Lung microvascular endothelial cell (primary cell): ENCODE measurements around the gene TMEM179. TPM values are rescaled to one million over a fixed set of nuclear protein-coding genes. Genes with fewer than 3 reads are reported as not detected.
A peak's percentile ranks its signal among the peaks of the same experiment; 100 is the strongest.

ENCODE experiments used
- DNase-seq, 2 donors: peaks; one replicate each; pipeline versions ENCODE4 v3.0.0 to v3.0.0-alpha.2; 2010; ENCODE audit warnings: low read depth in 2 of 2
- total RNA-seq: library from RNA; depleted of rRNA; stranded (reverse); fragments of >200 nt; gene quantifications from 2 replicates; pipeline ENCODE4 v1.2.1, GENCODE V29; 2014

The TMEM179 gene
- total RNA-seq, 1 donor from 2014 or later, result not detected

DNA sequence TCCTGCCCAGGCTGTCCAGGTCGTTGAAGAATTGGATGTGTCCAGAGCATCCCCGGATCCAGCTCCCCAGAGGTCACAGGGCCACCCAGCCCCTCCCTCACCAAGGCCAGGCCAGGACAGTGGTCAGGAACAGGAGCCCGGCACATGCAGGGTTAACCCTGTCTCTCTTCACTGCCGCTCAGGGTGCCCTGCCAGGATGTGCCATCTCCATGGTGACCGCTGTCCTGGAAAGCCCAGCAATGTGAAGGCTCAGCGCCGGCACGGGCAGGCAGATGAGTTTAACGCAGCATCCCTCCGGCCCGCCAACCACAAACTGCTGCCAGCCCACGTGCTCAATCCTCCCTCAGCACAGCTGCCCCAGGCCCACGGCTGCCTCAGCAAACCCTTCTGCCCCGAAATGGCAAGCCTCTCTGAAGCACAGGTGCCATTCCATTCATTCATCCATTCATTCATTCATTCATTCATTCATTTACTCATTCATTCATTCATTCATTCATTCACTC lies 4.4 kb downstream of the TMEM179 start:
- peak in 1 of 2 donors; percentile 27 for DNase-seq

DNA sequence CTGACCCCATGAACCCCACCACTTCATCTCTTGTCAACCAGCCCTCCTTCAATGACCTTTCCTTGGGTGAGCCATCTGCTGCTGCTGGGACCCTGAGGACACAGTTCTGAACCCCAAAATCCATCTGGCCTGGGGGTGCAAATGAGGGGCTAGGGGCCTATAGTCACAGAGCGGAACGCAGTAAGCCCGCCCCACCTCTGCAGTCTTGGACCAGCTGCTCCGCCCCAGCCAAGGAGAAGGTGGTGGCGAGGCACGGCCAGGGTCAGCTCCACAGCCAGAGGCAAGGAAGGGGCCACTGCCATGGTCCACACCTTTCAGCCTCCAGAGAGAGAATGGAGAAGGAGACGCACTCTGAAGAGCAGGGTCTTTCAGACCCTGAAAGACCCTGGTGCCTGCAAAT lies 5.1 kb downstream of the TMEM179 start:
- no peak for DNase-seq

DNA sequence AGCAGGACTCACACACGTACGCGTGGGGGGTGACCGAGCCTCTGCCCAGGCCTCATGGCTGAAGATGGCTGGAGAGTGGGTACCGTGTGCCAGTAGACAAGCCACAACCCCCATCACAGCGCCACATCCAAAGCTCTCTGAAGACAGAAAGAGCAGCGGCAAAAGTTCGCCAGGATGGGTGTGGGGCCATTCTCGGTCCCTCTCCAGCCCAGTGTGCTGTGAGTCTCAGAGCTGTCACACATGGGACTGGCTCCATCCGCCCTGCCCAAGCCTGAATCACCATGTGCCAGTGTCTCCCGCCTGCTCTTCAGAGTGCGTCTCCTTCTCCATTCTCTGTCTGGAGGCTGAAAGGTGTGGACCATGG lies 5.7 kb downstream of the TMEM179 start:
- no peak for DNase-seq

DNA sequence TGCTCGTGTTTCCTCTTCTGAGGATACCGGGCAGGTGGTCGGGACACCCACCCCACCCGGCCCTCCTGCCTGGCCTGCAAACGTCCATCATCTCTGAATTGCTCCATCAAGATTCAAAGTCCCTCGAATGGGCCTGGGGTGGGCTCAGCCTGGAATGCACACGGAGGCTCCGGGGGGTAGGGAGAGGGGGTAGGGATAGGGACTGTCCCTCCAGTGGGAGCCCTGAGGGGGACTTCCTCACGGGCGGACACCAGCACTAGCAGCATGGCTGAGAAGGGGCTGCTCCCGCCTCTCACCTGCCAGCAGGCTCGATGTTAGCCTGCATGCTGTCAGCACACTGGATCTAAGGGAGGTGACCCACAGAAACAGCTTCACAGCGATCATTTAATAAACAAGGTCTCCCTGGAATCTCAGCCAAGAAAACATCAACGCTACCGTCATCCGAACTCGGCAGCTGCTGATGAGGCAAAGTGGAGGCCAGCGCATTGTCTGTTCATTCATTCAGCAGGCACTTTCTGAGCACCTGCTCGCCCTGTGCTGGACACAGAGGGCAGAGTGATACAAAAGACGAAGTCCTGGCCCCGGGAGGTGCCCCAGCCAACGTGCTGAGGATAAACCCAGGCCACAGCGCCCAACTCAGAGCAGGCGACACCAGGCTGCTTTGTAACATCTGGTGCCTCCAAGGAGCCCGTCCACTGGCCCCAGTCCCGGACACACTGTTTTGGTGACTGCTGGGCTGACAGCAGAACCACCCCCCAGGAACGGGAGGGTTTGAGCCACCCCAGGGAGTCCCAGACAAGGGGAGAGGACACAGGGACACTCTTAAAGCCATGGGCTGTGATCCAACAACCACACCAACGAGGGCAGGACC lies 6.3 kb downstream of the TMEM179 start:
- peak in 1 of 2 donors; percentile 42 for DNase-seq

DNA sequence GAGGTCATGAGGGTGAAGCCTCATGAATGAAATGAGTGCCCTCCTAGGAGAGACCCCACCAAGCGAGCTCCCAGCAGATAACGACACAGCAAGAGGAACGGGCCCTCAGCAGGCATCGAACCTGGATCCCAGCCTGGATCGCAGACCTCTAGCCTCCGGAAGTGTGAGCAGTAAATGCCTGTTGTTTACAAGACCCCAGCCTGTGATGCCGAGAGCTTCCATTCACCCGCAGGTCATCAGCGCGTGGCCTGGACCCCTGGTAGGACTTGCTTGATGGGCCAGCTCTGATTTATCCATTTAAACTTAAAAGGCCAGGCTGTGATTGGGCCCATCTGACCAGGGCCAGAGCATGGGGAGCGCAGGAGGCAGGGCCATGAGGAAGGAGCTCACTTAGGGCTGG lies 7.0 kb downstream of the TMEM179 start:
- DNase-seq, result no peak

DNA sequence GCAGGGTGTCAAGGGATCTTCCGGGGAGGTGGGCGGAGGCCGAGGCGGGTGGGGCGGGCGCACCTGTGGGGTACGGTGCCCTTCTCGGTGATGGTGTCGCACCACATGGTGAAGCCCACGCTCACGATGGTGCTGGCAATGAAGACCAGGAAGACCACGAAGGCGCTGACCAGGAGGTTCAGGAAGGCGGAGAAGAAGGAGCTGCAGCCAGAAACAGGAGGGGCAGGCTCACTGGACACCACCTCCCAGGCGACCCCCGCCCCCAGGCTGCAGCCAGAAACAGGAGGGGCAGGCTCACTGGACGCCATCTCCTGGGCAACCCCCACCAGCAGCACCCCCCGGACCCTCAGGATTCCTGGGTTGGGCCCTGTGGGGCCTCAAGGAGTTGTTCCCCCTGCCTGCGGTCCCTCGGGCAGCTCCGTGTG lies 7.6 kb downstream of the TMEM179 start:
- no peak for DNase-seq

DNA sequence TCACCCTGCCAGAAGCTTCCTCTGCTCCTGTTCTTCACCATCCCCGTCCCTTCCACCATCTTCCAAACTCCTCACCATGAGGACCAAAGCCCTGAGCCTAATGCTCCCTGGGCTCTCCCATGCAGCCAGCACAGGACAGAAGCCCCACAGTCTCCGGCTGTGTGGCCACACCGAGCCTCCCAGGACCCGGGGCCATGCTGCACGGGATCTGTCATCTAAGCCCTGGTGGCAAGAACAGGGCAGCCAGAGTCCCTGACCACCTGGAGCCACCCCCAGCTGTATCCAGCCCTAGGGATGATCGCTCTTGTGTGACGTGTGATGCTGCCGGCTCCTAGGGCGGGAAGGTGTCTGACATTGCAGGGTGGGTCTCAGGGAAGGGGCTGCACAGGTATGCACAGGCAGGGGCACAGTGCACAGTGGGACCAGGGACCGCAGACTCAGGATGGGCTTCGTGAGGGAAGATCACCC lies 8.1 kb downstream of the TMEM179 start:
- no peak for DNase-seq

DNA sequence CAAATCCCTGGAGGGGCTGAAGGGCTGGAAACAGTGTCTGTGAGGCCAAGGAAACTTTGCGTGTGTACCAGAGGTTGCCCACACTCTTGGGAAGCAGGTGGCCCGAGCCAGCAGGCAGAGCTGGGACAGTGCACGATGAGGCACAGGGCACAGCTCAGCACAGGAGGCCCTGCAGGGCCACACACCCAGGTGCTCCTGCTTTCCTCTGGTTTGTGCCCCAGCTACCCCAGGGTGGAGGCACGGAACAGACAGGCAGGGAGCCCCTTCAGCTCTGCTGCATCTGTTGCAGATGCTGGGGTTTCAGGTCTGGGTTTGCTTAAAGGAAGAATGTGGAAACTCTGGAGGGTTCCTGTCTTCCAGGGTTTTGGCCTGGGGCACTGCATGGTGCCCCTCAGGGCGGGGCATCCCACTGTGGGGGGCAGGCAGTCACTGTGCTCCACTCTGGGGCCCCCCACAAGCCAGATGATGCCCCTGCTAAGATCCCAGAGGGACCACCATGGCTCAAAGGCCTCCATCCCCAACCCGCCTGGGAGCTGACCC lies 8.6 kb downstream of the TMEM179 start:
- no peak for DNase-seq

DNA sequence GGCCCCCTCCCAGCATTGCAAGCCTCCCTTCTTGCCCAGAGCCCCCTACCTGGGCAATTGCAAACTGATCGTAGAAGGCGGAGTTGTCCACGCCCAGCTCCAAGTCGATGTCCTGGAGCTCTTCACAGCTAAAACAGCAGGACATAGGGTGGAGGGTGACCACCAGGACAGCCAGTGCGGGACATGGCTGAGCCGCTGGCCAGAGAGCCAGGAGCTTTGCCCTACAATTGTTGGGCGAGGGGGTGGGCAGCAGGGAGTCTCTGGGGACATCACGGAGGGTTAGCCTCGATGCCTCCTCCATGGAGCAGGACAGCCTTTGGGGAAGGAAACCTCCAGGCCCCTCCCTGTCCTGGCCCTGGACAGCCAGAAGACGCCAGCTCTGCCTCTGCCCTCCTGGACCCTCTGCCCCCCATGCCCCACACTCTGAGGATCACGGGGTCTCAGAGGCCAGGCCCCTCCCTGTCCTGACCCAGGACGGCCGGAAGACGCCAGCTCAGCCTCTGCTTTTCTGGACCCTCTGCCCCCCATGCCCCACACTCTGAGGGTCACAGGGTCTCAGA lies 9.4 kb downstream of the TMEM179 start:
- no peak for DNase-seq

DNA sequence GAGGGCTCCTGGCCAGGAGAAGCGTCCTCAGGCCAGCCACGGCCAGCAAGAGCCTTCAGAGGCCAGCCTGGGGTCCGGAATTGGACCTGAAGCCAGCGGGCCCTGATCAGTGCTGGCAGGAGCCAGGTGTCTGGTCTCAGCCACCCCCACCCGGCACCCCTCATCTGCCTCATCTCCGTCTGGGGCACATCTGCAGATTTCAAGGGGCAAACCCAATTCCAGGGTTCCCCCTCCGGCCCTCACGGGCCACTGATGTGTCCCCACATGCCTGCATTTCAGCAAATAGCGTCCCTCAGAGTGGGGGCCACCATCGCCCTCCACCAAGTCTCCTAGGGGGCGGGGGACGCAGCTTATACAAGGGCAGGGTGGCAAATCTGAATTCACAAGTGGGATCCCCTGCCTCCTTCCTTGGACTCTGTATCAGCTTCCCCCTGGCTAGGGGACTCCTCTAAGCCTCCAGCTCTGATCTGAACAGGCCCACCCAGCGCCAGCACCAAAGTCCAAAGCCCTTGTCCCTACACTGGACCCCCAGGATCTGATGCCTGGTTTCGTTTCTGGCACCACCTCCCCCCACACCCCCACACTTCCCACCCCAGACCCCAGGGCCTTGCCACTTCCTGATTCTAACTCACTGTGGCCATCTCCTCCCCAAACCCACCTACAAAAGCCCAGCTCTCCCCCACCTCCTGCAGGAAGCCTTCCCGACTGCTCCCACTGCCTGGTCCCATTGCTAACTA lies 10.1 kb downstream of the TMEM179 start:
- DNase-seq, result no peak

DNA sequence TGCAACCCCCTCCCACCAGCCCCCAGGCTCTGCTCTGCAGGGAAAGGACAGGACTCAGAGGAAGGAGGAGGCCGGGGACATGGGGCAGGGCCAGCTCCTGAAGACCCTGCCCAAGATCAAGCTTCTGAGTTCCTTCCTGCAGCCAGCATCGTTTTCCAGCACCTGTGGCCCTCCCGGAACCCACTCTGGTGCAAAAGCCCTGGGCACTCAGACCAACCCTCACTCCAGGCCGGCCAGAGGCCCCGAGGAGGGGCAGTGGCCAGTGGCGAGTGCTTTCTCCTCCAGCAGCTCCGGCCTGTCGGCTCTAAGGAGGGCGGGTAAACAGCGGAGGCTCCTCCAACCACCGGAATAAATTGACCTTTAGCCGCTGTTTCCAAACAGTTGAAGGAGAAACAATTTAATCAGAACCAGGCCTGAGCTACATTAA lies 10.8 kb downstream of the TMEM179 start:
- DNase-seq, result no peak

DNA sequence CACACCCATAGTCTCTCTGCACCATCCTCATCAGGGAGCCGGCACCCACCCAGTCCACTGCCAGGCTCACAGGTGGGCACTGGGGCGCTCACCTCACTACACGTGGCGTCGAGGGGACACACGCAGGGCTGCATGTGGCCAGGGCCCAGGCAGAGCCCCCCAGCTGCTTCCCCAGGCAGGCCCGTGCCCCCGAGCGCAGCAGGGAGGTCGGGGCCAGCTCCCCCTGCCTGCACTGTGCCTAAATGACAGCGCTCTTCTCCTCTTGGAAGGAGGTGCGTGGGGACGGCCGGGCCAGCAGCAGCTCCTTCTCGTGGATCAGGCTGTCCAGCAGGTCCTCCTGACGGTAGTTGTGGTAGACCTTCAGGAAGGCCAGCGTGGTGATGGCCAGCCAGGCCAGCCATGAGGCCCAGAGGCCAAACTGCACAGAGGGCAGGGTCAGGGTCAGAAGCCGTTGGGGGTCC lies 11.3 kb downstream of the TMEM179 start:
- DNase-seq, result no peak

DNA sequence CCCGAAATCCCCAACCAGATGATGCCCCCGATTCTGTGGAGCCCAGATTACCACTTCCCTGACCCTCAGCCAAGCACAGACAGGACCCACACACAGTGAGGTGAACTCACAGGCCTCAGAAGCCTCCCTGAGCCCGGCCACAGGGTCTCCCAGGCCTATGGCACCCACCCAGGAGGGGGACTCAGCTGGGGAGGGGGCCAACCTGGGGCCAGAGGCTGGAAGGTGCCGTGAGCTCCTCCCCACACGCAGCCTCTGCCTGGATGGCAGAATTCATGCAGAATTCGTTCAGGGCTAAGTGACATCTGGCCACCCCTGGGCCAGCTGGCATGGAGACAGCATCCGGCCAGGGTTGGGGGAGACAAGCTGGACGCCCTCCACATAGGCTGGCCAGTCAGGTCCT lies 11.8 kb downstream of the TMEM179 start:
- no peak for DNase-seq

DNA sequence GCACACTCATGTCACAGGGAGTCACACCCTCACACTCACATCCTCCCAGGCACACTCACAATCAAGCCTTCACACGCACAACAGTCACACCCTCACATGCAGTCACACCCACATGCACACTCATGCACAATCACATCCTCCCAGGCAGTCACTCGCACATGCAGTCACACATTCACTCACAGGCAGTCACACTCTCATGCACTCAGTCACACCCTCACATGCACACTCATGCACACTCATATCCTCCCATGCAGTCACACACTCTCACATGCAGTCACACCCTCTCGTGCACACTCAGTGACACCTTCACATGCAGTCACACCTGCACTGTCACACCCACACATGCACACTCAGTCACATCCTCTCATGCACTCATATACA lies 12.3 kb downstream of the TMEM179 start:
- no peak for DNase-seq

DNA sequence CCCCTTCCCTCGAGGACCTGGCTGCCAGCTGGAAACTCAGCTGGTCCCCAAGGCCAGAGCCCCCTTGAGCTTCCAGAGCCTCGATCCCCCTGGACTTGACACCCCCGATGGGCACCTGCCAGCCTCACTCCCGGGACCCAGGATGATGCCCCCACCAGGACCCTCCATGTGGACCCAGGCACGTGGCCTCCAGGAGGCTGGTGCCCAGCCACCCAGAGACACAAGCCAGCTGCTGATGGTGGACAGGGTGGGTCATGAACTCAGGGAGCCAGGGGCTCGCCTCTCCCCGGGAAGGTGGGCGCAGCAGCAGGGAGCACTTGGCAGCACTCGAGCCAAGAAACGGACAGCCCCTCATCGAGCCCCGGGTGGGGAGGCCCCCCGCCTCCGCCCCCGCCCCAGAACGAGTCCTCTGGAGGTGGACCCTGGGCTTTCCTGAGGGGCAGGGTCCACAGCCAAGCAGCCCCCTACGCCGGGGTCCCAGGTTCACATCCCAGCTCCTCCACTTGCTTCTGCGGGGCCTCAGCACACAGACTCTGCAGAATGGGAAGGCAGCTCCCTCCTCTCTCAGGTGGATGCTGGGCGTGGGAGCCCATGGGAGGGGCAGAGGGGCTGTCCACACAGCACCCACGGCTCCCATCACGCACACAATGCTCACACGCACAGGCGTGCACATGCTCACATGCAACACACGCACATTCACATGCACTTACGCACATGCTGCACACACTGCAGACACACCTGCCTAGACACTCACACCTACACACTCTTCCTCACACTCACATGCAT lies 12.9 kb downstream of the TMEM179 start:
- no peak for DNase-seq

DNA sequence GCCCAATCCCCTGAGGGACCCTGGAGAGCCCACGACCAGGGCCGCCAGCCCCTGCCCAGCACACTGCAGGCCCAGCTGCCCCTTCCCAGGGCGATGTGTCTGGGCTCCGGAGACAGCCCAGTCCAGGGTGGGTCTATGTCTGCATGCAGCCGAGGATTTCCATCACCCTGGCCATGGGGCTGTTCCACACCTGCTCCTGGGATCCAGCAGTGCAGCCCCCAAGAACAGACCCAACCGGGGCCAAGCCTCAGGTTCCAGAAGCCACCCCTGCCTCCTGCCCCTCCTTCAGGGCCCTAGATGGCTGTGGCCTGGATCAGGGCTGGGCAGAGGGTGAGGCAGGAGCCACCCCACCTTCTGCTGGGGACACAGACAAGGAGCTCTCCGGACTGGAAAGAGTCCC lies 13.5 kb downstream of the TMEM179 start:
- DNase-seq, result no peak

DNA sequence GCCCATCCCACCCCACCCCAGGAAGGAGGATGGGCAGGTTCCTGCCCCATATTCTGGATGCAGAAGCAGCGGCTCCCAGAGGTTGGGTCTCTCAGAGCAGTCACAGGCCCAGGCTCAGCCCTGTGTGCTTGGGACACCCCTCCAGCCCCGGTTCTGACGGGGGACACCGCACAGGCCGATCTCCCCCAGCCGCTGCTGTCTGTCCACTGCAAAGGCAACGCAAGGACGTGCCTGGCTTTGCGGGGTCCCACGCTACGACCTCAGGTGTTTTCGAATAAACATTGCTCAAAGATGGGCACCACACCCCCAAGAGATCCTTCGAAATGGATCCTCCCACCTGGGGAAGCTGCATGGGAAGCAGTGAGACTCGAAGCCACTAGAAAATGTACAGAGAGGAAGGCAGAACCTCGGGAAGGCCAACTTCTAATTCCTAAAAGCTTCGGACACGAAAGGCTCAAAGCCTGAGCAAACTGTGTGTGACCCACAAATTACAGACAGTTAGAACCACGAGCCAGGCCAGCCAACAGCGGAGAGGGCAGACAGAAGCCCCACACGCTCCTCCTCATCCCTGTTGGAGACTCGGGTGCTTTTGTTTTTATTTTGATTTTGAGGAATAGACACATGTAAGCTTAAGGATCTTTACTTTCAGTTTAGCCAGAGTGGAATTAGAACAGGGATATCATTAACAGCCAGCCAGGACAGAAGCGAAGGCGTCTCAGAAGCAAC lies 14.2 kb downstream of the TMEM179 start:
- DNase-seq, result no peak

DNA sequence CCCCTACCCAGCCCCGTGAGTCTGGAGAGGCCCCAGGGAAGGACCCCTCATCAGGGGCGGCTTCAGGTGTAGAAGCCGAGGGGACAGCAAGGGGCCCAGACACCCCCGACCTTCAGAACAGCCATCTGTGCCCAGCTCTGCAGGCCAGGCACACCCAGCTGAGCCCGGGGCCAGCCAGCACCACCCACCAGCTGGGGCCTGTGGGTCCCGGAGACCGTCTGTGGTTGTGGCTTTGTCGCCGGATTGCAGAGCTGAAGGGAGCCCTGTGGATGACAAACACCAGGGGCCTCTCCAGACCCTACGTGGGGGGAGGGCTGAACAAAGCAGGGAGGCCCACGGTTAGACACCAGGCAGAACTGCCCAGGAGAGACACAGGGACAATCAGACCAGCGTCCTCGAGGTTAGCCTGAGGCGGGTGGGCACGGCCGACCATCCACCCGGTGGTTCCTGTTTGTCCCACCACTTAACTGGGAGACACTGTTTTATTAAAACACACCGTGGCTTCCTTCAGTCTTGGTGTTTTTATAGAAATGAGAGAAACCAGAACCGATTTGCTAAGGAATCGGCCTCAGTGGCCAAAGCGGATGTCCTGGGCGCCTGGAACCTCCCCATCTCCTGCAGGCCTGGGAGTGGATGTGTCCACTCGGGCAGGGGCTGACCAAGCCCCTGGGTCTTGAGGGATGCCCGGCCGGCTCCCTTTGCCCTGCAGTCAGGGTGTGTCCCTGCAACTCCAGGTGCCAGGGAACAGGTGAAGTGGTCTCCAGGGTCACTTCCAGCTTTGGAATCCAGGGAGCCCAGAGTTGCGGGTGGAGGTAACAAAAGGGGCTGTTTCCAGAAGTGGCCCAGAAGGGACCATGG lies 15.0 kb downstream of the TMEM179 start:
- no peak for DNase-seq

DNA sequence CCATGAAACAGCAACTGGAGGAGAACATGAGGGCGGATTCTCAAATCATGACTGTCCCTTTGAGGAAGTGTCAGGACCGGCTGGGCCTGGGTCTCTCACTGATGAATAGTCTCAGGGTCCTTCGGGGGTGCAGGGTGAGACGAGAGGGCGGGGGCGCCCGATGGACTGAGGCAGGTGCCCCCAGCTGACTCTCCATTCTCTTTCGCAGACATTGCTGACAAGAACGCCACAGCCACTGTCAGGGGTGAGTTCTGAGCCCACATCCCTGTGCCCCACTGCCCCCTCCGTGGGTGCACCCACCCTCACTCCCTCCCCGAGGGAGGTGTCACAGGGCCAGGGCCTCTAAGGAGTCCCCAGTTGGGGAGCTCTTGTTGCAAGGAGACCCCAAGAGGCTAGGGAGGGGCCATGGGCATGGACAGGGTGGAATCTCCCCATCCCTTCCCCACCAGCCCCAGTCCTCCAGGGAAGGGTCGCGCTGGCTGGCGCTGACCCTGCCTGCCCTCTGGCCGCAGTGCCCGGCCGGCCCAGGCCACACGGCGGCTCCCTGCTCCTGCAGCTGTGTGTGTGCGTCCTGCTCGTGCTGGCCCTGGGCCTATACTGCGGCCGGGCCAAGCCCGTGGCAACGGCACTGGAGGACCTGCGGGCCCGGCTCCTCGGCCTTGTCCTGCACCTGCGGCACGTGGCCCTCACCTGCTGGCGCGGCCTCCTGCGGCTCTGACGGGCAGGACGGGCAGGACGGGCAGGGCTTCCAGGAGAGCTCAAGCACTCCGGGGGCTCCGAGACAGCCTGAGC lies 16.3 kb downstream of the TMEM179 start:
- no peak for DNase-seq
